ENCODE data around the gene ARHGAP19.

GRCh38 chr10:97238855-97239254 is 53.6 kb downstream of the ARHGAP19 start:
- TF ChIP-seq CTCF (IDR thresholded peaks at IDR 0.05) (no peak), POLR2A (IDR thresholded peaks at IDR 0.05; ENCODE audit: low read depth) (no peak), EP300 (IDR thresholded peaks at IDR 0.05) (no peak), POLR2AphosphoS5 (IDR thresholded peaks at IDR 0.05) (no peak)

Measured in esophagus muscularis mucosa (tissue), 4 donors.